ENCODE data around the gene CACFD1.

GRCh38 chr9:133453651-133454050 is 6.1 kb upstream of the CACFD1 start:
- TF ChIP-seq CTCF (conservative IDR thresholded peaks at IDR 0.05; ENCODE audit: low read depth, low read length) (no peak), EZH2phosphoT487 (IDR thresholded peaks at IDR 0.05; ENCODE audit: borderline replicate concordance, low read length) (no peak)
